HG03354 (cell line): ENCODE data around the gene SIGLEC8.
"Not testable (repeated sequence)": the region's sequence is repeated elsewhere in the genome, so short reads cannot be mapped to it uniquely, and the experiment has no call there.

Experiments used
- ATAC-seq: cut with Tn5 transposase; IDR thresholded peaks from one replicate; pipeline ENCODE4 v1.9.1; 2021; ENCODE audit warnings: mild to moderate bottlenecking; ENCODE audit not compliant: unreplicated experiment, poor library complexity, severe bottlenecking

SIGLEC8 gene

GRCh38 chr19:51450730-51451307, 7.4 kb downstream of the SIGLEC8 start:
- ATAC-seq: no peak

GRCh38 chr19:51448411-51449016, 9.7 kb downstream of the SIGLEC8 start:
- no peak for ATAC-seq

GRCh38 chr19:51448011-51448410, 10.2 kb downstream of the SIGLEC8 start:
- ATAC-seq: no peak

GRCh38 chr19:51447510-51447909, 10.7 kb downstream of the SIGLEC8 start:
- ATAC-seq: not testable (repeated sequence)

- ATAC-seq: peak; percentile 93
These were observed 16.6 kb downstream of the SIGLEC8 start for GRCh38 chr19:51441410-51442390.

- ATAC-seq: peak; percentile 6
These were observed 17.3 kb downstream of the SIGLEC8 start for GRCh38 chr19:51440846-51441409.

- ATAC-seq: no peak
These were observed 18.2 kb downstream of the SIGLEC8 start for GRCh38 chr19:51440052-51440451.

- no peak for ATAC-seq
These were observed 19.2 kb downstream of the SIGLEC8 start for GRCh38 chr19:51439021-51439465.

- ATAC-seq: no peak
These were observed 23.8 kb downstream of the SIGLEC8 start for GRCh38 chr19:51434456-51434855.

- no peak for ATAC-seq
These were observed 25.2 kb downstream of the SIGLEC8 start for GRCh38 chr19:51433043-51433442.

- ATAC-seq: no peak
These were observed 27.1 kb downstream of the SIGLEC8 start for GRCh38 chr19:51431124-51431523.

- no peak for ATAC-seq
These were observed 28.0 kb downstream of the SIGLEC8 start for GRCh38 chr19:51430221-51430620.

- ATAC-seq: no peak
These were observed 31.1 kb downstream of the SIGLEC8 start for GRCh38 chr19:51427201-51427600.

GRCh38 chr19:51422053-51422448, 36.2 kb downstream of the SIGLEC8 start:
- ATAC-seq: no peak

GRCh38 chr19:51421229-51422052, 36.8 kb downstream of the SIGLEC8 start:
- no peak for ATAC-seq

GRCh38 chr19:51420511-51420910, 37.7 kb downstream of the SIGLEC8 start:
- not testable (repeated sequence) for ATAC-seq

GRCh38 chr19:51418707-51419106, 39.5 kb downstream of the SIGLEC8 start:
- ATAC-seq: no peak

- ATAC-seq: peak; percentile 44
These were observed 40.5 kb downstream of the SIGLEC8 start for GRCh38 chr19:51417810-51418157.

GRCh38 chr19:51417107-51417809, 41.0 kb downstream of the SIGLEC8 start, which contains the start of gene SIGLEC10:
SIGLEC10 (minus strand) TSS chr19:51417642; CDS start chr19:51417581, 61 bp downstream.
- ATAC-seq: peak; percentile 70
